Endothelial cell of umbilical vein (primary cell): ENCODE data around the gene THRSP. TPM values are rescaled to one million over a fixed set of nuclear protein-coding genes. Genes with fewer than 3 reads are reported as not detected.

Experiments used
- BruUV-seq: library from RNA; stranded (reverse); fragments of 400-500 nt; replicated peaks from 2 replicates; lab custom pipeline; 2021; lab: Mats Ljungman, UMichigan
- CTCF ChIA-PET: fragments of 300-600, 350-600 bp; sonication (Branson Sonifier 250); formaldehyde crosslinking; loops from one replicate; lab custom pipeline; 2021; ENCODE audit warnings: antibody characterized with exemption, inconsistent platforms; lab: Charles Lee
- POLR2A ChIA-PET: fragments of 300-600, 350-600 bp; sonication (Branson Sonifier 250); formaldehyde crosslinking; loops from one replicate; lab custom pipeline; 2021; ENCODE audit warnings: antibody characterized with exemption, inconsistent platforms; lab: Charles Lee
- DNase-seq: peaks from one replicate; pipeline ENCODE4 v3.0.0-alpha.2; 2011; ENCODE audit warnings: low read depth, low spot score
- FAIRE-seq: peaks from 2 replicates; lab custom pipeline; 2011; peaks lifted over from hg19 to GRCh38; lab: Jason Lieb, UNC
- H2AFZ ChIP-seq: 2 replicates; pipeline ENCODE4 v1.6.0; 2012; ENCODE audit warnings: low read depth, low read length, control low read depth, inconsistent platforms
- H3K27ac ChIP-seq: 2 replicates; pipeline ENCODE4 v1.5.1; 2011; ENCODE audit warnings: low read depth, mild to moderate bottlenecking, control low read depth, low read length, moderate library complexity; ENCODE audit not compliant: insufficient read depth
- H3K27me3 ChIP-seq, 2 experiments: 2 replicates each; pipeline versions ENCODE4 v1.6.0 to v1.6.1; 2011; ENCODE audit warnings: low read length in 2 of 2, mixed read lengths in 1 of 2; ENCODE audit not compliant: control insufficient read depth in 2 of 2, insufficient read depth in 2 of 2
- H3K36me3 ChIP-seq, 2 experiments: 2 replicates in 1 of 2; 3 replicates in 1 of 2; pipeline ENCODE4 v1.5.1; 2011; ENCODE audit warnings: low read length in 2 of 2, mild to moderate bottlenecking in 1 of 2, moderate library complexity in 1 of 2; ENCODE audit not compliant: control insufficient read depth in 2 of 2, insufficient read depth in 2 of 2; ENCODE audit errors: extremely low read depth in 1 of 2
- H3K4me1 ChIP-seq: 3 replicates; pipeline ENCODE4 v1.5.1; 2011; ENCODE audit warnings: mild to moderate bottlenecking, low read length; ENCODE audit not compliant: control insufficient read depth, insufficient read depth; ENCODE audit errors: extremely low read depth
- H3K4me2 ChIP-seq: 2 replicates; pipeline ENCODE4 v1.6.1; 2011; ENCODE audit warnings: low read length, control low read depth, mixed read lengths; ENCODE audit not compliant: insufficient read depth
- H3K4me3 ChIP-seq, 3 experiments: fragments of 200-600 bp in 1 of 3; sonication (generic), shearing (Covaris generic) in 1 of 3; replicated peaks in 1 of 3; 2 replicates each; pipeline ENCODE4 v1.5.1; 2011 to 2016; ENCODE audit warnings: control low read depth in 3 of 3, low read length in 3 of 3, mild to moderate bottlenecking in 2 of 3, inconsistent platforms in 1 of 3, low read depth in 1 of 3, moderate library complexity in 1 of 3; ENCODE audit not compliant: insufficient read depth in 1 of 3
- H3K79me2 ChIP-seq: 2 replicates; pipeline ENCODE4 v1.6.0; 2012; ENCODE audit warnings: low read length, inconsistent platforms; ENCODE audit not compliant: control insufficient read depth, insufficient read depth
- H3K9ac ChIP-seq: replicated peaks from 2 replicates; pipeline ENCODE3; 2011; ENCODE audit warnings: low read length, control low read depth; ENCODE audit not compliant: insufficient read depth; ENCODE audit errors: extremely low read depth
- H3K9me1 ChIP-seq: replicated peaks from 3 replicates; pipeline ENCODE4 v1.6.0; 2011; ENCODE audit warnings: mild to moderate bottlenecking, low read length; ENCODE audit not compliant: control insufficient read depth, insufficient read depth; ENCODE audit errors: extremely low read depth
- H3K9me3 ChIP-seq: replicated peaks from 2 replicates; pipeline ENCODE4 v1.5.1; 2012; ENCODE audit warnings: low read length, inconsistent platforms; ENCODE audit not compliant: control insufficient read depth, insufficient read depth
- H4K20me1 ChIP-seq: replicated peaks from 2 replicates; pipeline ENCODE3; 2011; ENCODE audit warnings: mild to moderate bottlenecking, low read length; ENCODE audit not compliant: control insufficient read depth, insufficient read depth; ENCODE audit errors: extremely low read depth
- CTCF ChIP-seq, 2 donors: IDR thresholded peaks; 1 replicate in 1 of 2; 2 replicates in 1 of 2; pipeline ENCODE4 v1.5.1; 2011; ENCODE audit warnings: low read length in 2 of 2, mild to moderate bottlenecking in 2 of 2, moderate library complexity in 2 of 2, control low read depth in 1 of 2, inconsistent platforms in 1 of 2, low read depth in 1 of 2; ENCODE audit not compliant: insufficient read depth in 1 of 2; ENCODE audit errors: extremely low read depth in 1 of 2
- EZH2 ChIP-seq: IDR thresholded peaks from 2 replicates; pipeline ENCODE4 v1.6.1; 2012; ENCODE audit warnings: borderline replicate concordance, low read depth, mild to moderate bottlenecking, moderate library complexity, low read length, inconsistent platforms; ENCODE audit not compliant: severe bottlenecking
- FOS ChIP-seq: IDR thresholded peaks from 2 replicates; pipeline ENCODE4 v1.6.1; 2011; ENCODE audit warnings: mild to moderate bottlenecking, low read length, moderate library complexity, borderline replicate concordance; ENCODE audit not compliant: insufficient read depth
- GATA2 ChIP-seq: IDR thresholded peaks from 2 replicates; pipeline ENCODE4 v1.7.0; 2011; ENCODE audit warnings: low read depth, mild to moderate bottlenecking, moderate library complexity, mixed read lengths, low read length; ENCODE audit not compliant: insufficient read length, insufficient read depth
- JUN ChIP-seq: IDR thresholded peaks from 2 replicates; pipeline ENCODE4 v1.6.1; 2011; ENCODE audit warnings: borderline replicate concordance, low read depth; ENCODE audit not compliant: insufficient read length, insufficient read depth
- MAX ChIP-seq: IDR thresholded peaks from 2 replicates; pipeline ENCODE4 v1.6.1; 2011; ENCODE audit not compliant: insufficient read depth, insufficient read length
- MYC ChIP-seq: IDR thresholded peaks from one replicate; pipeline ENCODE4 v1.6.1; 2011; ENCODE audit warnings: mild to moderate bottlenecking, low read depth, low read length
- POLR2A ChIP-seq: IDR thresholded peaks from 2 replicates; pipeline ENCODE4 v1.6.1; 2012; ENCODE audit warnings: low read depth, mild to moderate bottlenecking, control low read depth, low read length
- POLR2AphosphoS5 ChIP-seq: IDR thresholded peaks from 2 replicates; pipeline ENCODE4 v1.6.1; 2012; ENCODE audit warnings: low read depth, mild to moderate bottlenecking, control low read depth, low read length, moderate library complexity; ENCODE audit not compliant: insufficient read depth
- dilution Hi-C: fragments of 300-500 bp; cut with MboI; formaldehyde crosslinking; loops from one replicate; pipeline ENCODE4 v1.15.0; 2019; ENCODE audit warnings: low sequenced_read_pairs; ENCODE audit not compliant: extremely low pct_ligation_motif_present
- intact Hi-C: fragments of 100-400 bp; cut with micrococcal nuclease; formaldehyde crosslinking; loops from one replicate; pipeline ENCODE4 v1.10.0; 2022
- polyA plus RNA-seq, 4 experiments: library from polyadenylated mRNA; depleted of rRNA in 3 of 4; stranded (reverse) in 3 of 4; unstranded in 1 of 4; fragments of >200 nt; gene quantifications; 2 replicates each; pipeline versions ENCODE4 v1.2.1 to v1.2.3, GENCODE V29; 2011 to 2012; ENCODE audit warnings: missing spikeins in 1 of 4
- total RNA-seq: library from RNA; stranded (reverse); gene quantifications from 2 replicates; pipeline ENCODE4 v1.2.3, GENCODE V29; 2021

THRSP gene
- total and polyA plus RNA-seq, 2 donors (not counting 3 experiments of a cell fraction or from before 2014, with no cell fraction given): not detected

- peaks cover 25% of the 10 kb centered on the region for H3K79me2 ChIP-seq
- no peaks in the 10 kb centered on the region for H3K36me3 ChIP-seq
- CTCF ChIA-PET: interaction anchor here (1.4 kb wide), 1 partner anchor 482 kb away, joined by 4 read pairs; no protein-coding TSS in a partner anchor
- dilution Hi-C loops: no loop called here
- TF ChIP-seq CTCF (IDR thresholded peaks at IDR 0.05; ENCODE audit: extremely low read depth in 1 of 2, insufficient read depth in 1 of 2, low read depth in 1 of 2, low read length in 2 of 2): no peak
- no peak for TF ChIP-seq POLR2A
- H3K4me1 ChIP-seq: peaks cover 18% of the 10 kb centered on the region
- H3K27me3 ChIP-seq: no peaks in the 10 kb centered on the region
- intact Hi-C loops: no loop called here
- no peak for DNase-seq
- no peak for FAIRE-seq
- no peak overlapping the region for H3K4me2 ChIP-seq
- POLR2A ChIA-PET: no interaction called here
- no peak overlapping the region for H3K27ac ChIP-seq
- no peak overlapping the region for H3K9ac ChIP-seq
- BruUV-seq: no TSS peak
- no peaks in the 10 kb centered on the region for H4K20me1 ChIP-seq
- no peaks in the 10 kb centered on the region for H3K9me1 ChIP-seq
- no peaks in the 10 kb centered on the region for H3K9me3 ChIP-seq
- H2AFZ ChIP-seq: no peak overlapping the region
- H3K4me3 ChIP-seq: no peak overlapping the region
Measured at GRCh38 chr11:78082146-78082545, 18.5 kb downstream of the THRSP start.

GRCh38 chr11:78083021-78083420 is 19.4 kb downstream of the THRSP start:
- Histone ChIP-seq H3K27ac (no peak overlapping the region), H3K4me2 (no peak overlapping the region), H4K20me1 (no peaks in the 10 kb centered on the region), H3K9me3 (no peaks in the 10 kb centered on the region), H3K79me2 (peaks cover 17% of the 10 kb centered on the region), H2AFZ (no peak overlapping the region), H3K27me3 (no peaks in the 10 kb centered on the region), H3K4me3 (no peak overlapping the region), H3K9me1 (no peaks in the 10 kb centered on the region), H3K4me1 (peaks cover 15% of the 10 kb centered on the region), H3K36me3 (no peaks in the 10 kb centered on the region), H3K9ac (no peak overlapping the region)
- ChIA-PET POLR2A (interaction anchor here (0.6 kb wide), 1 partner anchor 271 kb away, joined by 6 read pairs; no protein-coding TSS in a partner anchor), CTCF (interaction anchor here (1.4 kb wide), 1 partner anchor 481 kb away, joined by 4 read pairs; no protein-coding TSS in a partner anchor)
- BruUV-seq: no TSS peak
- dilution Hi-C loops: no loop called here
- DNase-seq (no peak), FAIRE-seq (no peak)
- intact Hi-C loops: loop anchor here (1.0 kb wide), 1 partner anchor 51 kb away; no protein-coding TSS in a partner anchor
- TF ChIP-seq FOS (no peak), CTCF (IDR thresholded peaks at IDR 0.05; ENCODE audit: extremely low read depth in 1 of 2, insufficient read depth in 1 of 2, low read depth in 1 of 2, low read length in 2 of 2) (no peak), MAX (no peak), GATA2 (no peak), POLR2AphosphoS5 (no peak), MYC (no peak), EZH2 (no peak), POLR2A (no peak), JUN (no peak)
